GM12872 (cell line): ENCODE data around the gene PAX5.
A peak's percentile ranks its signal among the peaks of the same experiment; 100 is the strongest.

Source experiments
- TF ChIP-seq, protein P1 (sequence below): IDR thresholded peaks from 3 replicates; pipeline ENCODE4 v1.5.1; 2011; ENCODE audit warnings: low read depth, mild to moderate bottlenecking, low read length, moderate library complexity; ENCODE audit not compliant: insufficient read depth

PAX5 gene

GRCh38 chr9:36864491-36865410 lies 169.3 kb downstream of the PAX5 start:
- TF ChIP-seq, protein P1, sequence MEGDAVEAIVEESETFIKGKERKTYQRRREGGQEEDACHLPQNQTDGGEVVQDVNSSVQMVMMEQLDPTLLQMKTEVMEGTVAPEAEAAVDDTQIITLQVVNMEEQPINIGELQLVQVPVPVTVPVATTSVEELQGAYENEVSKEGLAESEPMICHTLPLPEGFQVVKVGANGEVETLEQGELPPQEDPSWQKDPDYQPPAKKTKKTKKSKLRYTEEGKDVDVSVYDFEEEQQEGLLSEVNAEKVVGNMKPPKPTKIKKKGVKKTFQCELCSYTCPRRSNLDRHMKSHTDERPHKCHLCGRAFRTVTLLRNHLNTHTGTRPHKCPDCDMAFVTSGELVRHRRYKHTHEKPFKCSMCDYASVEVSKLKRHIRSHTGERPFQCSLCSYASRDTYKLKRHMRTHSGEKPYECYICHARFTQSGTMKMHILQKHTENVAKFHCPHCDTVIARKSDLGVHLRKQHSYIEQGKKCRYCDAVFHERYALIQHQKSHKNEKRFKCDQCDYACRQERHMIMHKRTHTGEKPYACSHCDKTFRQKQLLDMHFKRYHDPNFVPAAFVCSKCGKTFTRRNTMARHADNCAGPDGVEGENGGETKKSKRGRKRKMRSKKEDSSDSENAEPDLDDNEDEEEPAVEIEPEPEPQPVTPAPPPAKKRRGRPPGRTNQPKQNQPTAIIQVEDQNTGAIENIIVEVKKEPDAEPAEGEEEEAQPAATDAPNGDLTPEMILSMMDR = no peak

GRCh38 chr9:36862206-36863145 lies 171.6 kb downstream of the PAX5 start:
- TF ChIP-seq, protein P1 = peak; percentile 49; the same call in 2 of the 3 replicates

DNA sequence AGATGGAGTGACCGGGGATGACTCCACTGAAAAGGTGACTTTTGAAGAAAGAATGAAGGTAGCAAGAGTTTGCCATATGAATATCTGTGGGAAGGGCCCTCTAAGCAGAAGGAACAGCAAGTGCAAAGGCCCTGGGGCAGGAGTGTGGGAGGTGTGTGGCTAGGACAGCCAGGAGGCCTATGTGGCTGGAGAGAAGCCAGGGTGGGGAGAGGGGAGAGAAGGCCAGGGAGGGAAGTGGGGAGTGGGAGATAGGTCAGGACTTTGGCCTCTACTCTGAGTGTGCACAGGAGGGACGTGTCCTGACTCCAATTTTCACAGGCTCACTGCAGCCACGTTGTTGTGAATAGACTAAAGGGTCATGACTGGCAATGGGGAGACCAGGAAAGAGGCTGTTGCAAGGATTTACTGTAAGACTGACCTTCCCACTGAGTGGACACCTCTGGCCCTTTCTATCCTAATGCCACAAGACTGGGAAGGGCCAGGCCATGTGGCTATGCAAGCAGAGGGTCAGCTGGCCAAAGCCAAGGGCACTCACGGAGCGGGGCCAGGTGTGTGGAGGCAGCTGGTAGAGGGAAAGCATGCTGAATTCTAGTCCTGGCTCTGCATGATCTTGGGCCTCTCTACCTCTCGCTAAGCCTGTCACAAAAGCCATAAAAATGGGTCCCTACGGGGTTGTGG lies 172.4 kb downstream of the PAX5 start:
- TF ChIP-seq, protein P1 = no peak

- TF ChIP-seq, protein P1 = no peak
These were observed 175.2 kb downstream of the PAX5 start for GRCh38 chr9:36858805-36859375.

DNA sequence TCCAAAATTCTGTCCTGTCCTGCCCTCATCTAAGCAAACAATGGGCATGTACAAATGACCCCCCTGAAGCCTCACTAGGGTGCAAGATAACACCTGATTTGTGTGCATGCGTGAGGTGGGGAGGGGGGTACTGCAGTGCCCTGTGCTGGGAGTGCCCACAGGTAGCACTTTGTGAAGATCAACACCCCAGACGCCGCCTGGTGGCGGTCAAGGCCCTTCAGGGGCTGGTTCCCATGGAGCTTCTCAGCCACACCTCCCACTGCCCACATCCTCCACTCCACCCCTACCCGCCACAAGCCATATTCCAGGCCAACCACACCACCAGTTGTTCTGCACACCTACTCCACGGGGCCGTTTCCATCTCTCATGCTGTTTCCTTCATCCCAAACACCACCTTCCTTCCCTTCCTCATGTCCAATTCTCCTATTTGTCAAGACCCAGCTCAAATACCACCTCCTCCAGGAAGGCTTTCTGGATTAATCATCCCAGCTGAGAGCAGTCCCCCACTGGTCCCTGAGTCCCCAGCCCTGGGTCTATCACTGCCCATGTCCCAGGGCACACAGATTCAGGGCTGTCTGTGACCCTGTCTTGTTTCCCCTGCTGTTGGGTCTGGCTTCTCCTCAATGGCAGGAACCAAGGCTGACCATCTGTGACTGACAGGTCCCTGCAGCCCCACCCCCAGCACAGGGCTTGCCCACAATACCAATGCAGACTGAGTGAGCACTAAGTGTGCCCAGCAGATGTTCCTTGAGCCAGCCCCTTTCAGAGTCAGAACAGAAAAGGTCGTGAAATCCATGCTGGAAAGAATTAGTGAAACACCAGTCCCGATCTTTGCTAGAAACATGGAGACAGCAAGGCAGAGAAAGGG lies 178.4 kb downstream of the PAX5 start:
- TF ChIP-seq, protein P1 = no peak

DNA sequence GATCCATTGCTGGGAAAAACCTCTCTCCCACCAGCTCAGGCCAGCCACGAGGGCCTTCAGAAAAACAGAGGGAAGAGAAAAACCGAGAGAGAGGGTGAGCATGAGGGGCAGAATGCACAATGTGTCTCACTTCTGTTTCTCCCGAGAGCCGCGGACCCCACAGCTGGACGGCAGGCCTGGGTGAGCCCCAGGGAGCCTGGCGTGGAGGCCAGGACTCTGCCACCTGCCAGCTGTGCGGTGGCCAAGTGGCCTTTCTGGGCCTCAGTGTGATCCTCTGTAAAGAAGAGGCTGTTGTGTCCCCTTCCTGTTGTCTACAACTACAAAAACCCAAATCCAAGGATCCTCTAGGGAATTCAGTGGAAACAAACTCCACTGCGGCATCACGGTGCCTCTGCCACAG lies 179.3 kb downstream of the PAX5 start:
- TF ChIP-seq, protein P1 = no peak
